SK-N-DZ (cell line): ENCODE measurements around the gene SLC25A12. TPM values are rescaled to one million over a fixed set of nuclear protein-coding genes. Genes with fewer than 3 reads are reported as not detected.
"Not testable (repeated sequence)": the region's sequence is repeated elsewhere in the genome, so short reads cannot be mapped to it uniquely, and the experiment has no call there.

Experiments
- DNase-seq: peaks from one replicate; pipeline ENCODE4 v3.0.0-alpha.2; 2015; ENCODE audit warnings: low spot score
- polyA plus RNA-seq, 2 experiments: library from polyadenylated mRNA; depleted of rRNA; stranded (reverse); fragments of >200 nt; gene quantifications; 2 replicates each; pipeline ENCODE4 v1.2.3, GENCODE V29; 2014

Gene SLC25A12
- 15.6 and 22.0 TPM in 2 replicates for polyA plus RNA-seq (2014; cell fraction: cytosol; rRNA removed)
- 37.0 and 38.8 TPM in 2 replicates for polyA plus RNA-seq (2014; cell fraction: nucleus; rRNA removed)

GRCh38 chr2:171893824-171894611, at the start of gene SLC25A12:
SLC25A12 (minus strand) TSS chr2:171894244; CDS start chr2:171894214, 30 bp downstream.
- peak; percentile 85 for DNase-seq

- no peak for DNase-seq
These were observed 47.3 kb upstream of the SLC25A12 start for GRCh38 chr2:171941316-171941699.

- DNase-seq = no peak
These were observed 45.7 kb upstream of the SLC25A12 start for GRCh38 chr2:171939743-171940071.

GRCh38 chr2:171939058-171939742, 45.2 kb upstream of the SLC25A12 start:
- no peak for DNase-seq

GRCh38 chr2:171930385-171930784, 36.3 kb upstream of the SLC25A12 start:
- DNase-seq = no peak

- DNase-seq = no peak
These were observed 30.3 kb upstream of the SLC25A12 start for GRCh38 chr2:171924170-171924942.

GRCh38 chr2:171923206-171923605, 29.2 kb upstream of the SLC25A12 start:
- no peak for DNase-seq

- DNase-seq = peak; percentile 97
These were observed 28.4 kb upstream of the SLC25A12 start, which contains the start of gene HAT1 for GRCh38 chr2:171922230-171923022. HAT1 (plus strand) TSS chr2:171922461; CDS start chr2:171922501, 40 bp downstream.

- DNase-seq = no peak
These were observed 27.9 kb upstream of the SLC25A12 start for GRCh38 chr2:171921970-171922229.

GRCh38 chr2:171919453-171919852, 25.4 kb upstream of the SLC25A12 start:
- no peak for DNase-seq

- DNase-seq = no peak
These were observed 19.5 kb upstream of the SLC25A12 start for GRCh38 chr2:171913517-171913916.

- DNase-seq = no peak
These were observed 16.4 kb upstream of the SLC25A12 start for GRCh38 chr2:171910494-171910893.

- DNase-seq = no peak
These were observed 15.2 kb upstream of the SLC25A12 start for GRCh38 chr2:171909266-171909665.

GRCh38 chr2:171908235-171908634, 14.2 kb upstream of the SLC25A12 start:
- DNase-seq = no peak

GRCh38 chr2:171902840-171903420, 8.9 kb upstream of the SLC25A12 start:
- DNase-seq = no peak

- DNase-seq = not testable (repeated sequence)
These were observed 5.7 kb upstream of the SLC25A12 start for GRCh38 chr2:171899623-171900282.

- DNase-seq = no peak
These were observed 1.7 kb upstream of the SLC25A12 start for GRCh38 chr2:171895786-171896185.

- no peak for DNase-seq
These were observed 536 bp upstream of the SLC25A12 start for GRCh38 chr2:171894612-171894947.

GRCh38 chr2:171893196-171893823, 734 bp downstream of the SLC25A12 start:
- peak; percentile 88 for DNase-seq

GRCh38 chr2:171889808-171890207, 4.2 kb downstream of the SLC25A12 start:
- no peak for DNase-seq
